ENCODE results near the gene WSCD1.

WSCD1 gene

DNA sequence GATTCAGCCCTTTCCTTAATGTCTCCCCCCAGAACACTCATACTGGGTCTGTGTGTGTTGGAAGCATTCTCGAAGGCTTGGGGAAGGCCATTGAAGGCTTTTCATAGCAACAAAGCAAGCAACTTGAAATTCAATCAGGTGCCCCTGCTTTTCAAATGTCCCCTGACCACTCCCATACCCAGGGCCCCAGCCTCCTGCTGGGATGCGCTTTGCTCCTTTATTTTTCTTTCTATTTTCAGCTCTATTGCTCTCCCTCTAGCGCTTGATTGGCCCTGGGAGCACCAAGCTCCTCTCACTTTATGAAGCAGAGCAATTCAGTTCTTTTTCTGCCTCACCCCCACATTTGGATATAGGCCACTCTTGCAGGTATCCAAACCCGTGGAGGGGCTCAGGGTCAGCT is 92.0 kb downstream of the WSCD1 start:
- no peak for FAIRE-seq

DNA sequence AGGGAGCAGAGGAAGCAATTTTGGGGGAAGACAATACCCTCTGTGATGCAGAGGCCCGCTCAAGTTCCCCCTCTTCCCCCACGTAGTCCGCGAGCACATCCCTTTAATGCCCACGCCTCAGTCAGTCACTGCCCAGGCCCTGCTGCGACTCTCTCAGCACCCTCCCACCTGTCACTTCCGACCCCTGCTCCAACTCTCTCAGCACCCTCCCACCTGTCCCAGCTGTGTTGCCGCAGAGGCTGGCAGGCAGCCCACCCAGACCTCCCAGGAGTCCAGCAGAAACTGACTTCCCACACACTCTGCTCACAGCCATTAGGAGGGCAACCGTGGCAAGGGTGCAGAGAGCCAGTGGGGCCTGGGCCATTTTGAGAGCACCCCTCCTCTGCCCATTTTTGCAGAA is 92.7 kb downstream of the WSCD1 start:
- FAIRE-seq, result no peak

DNA sequence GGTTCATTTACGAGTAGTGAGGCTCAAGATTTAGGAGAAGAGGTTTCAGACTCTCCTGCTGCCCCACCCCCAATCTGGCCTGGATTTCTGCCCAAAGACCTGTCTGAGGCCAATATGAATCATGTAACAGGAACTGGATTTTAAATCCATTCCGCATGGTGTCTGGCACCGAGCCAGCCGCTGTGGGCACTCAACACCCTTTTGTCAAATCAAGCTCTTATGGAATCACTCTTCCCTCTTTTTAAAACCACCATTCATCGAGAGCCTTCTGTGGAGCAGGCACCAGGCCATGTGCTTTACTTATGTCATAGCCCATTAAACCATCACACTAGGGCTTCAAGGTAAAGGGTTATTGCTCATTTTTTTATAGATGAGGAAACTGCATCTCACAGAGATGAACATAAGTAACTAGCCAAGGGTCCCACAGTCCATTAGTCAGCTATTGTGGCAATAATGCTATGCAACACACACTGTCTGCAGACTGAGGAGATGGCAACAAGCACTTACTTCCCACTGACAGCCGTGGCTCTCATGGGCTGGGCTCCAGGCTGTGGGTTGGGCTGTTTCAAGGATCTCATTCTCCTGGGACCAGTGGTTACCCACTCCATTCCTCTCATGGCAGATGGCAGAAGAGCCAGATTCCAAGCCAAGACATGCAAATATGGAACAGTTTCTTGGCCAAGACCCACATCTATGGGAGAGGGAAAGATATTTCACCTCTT is 93.6 kb downstream of the WSCD1 start:
- no peak for FAIRE-seq

DNA sequence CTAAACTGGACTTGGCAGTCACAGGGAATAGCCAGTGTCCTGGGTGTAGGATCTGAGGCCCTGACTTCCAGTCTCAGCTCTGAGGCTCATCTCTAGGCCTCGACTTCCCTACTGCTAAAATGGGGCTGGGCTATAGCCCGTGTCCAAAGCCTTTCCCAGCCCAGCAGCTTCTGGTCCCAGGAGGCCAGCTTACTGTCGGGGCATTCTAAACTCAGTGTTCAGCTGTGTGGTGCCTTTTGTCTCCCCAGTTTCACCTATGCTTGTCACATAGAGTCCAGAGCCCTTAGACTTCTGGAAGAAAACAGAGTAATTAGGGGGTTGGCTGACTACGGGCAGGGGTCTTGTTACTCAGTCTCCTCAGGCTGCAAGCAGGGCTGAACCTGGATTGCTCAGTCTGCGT is 94.8 kb downstream of the WSCD1 start:
- no peak for FAIRE-seq

DNA sequence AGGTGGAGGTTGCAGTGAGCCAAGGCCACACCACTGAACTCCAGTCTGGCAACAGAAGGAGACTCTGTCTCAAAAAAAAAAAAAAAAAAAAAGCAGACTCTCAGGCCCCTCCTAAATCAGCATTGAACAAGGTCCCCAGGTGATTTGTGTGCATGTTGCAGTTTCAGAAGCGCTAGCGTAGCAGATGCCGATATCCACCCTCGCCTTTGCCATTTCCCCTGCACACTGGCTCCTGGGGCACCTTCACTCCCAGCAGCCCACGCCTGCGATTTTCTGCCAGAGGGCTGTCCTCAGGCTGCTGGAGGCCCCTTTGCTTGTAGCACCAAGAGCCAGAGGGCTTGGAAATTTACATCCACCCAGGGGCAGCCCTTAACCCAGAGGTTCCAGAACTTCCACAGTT is 95.6 kb downstream of the WSCD1 start:
- no peak for FAIRE-seq

GRCh38 chr17:6166492-6167179 is 96.5 kb downstream of the WSCD1 start:
- FAIRE-seq, result no peak

DNA sequence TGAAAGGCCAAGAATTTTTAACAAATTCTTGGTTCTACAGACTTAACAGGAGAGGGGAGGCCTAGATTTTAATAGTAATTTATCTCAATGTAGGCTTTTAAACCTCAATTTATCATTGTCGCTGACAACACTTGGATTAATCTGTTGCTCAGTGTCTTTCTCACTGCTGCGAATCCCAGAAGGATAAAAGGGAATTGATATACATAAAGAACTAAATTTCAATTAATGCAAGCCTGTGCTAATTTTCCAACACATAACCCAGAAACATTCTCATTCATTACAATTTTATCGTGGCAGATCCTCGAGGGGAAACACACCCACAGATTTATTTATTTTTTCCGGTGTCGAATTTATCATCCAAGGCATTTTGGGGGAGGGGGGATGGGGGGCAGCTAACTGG is 98.1 kb downstream of the WSCD1 start:
- no peak for FAIRE-seq

DNA sequence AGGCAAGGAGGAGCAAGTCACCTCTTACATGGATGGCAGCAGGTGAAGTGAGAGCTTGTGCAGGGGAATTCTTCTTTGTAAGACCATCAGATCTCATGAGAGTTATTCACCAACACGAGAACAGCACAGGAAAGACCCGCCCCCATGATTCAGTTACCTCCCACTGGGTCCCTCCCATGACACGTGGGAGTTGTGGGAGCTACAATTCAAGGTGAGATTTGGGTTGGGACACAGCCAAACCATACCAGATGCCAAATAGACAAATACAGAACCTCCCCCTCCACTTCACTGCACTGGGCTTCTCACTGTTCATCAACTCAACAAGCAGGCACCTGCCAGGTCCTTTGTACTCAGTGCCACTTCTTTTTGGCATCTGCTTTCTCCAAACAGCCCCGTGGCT is 100.2 kb downstream of the WSCD1 start:
- FAIRE-seq, result no peak

GRCh38 chr17:6172642-6173330 is 102.6 kb downstream of the WSCD1 start:
- FAIRE-seq, result no peak

- no peak for FAIRE-seq
Observed at GRCh38 chr17:6173653-6174052, 103.5 kb downstream of the WSCD1 start.
